Prostate gland (tissue), 2 donors: Measurements from ENCODE around the gene EFNA3. TPM values are rescaled to one million over a fixed set of nuclear protein-coding genes. Genes with fewer than 3 reads are reported as not detected.

Source experiments
- DNase-seq: peaks from one replicate; pipeline ENCODE4 v3.0.0-alpha.2; 2019; ENCODE audit warnings: low spot score
- H3K27ac ChIP-seq, 2 donors: fragments of 200-600 bp; sonication (generic); 2 replicates each; pipeline ENCODE4 v1.5.1; 2017 to 2019
- H3K27me3 ChIP-seq: fragments of 200-600 bp; sonication (generic); replicated peaks from 2 replicates; pipeline ENCODE4 v1.5.1; 2019; ENCODE audit not compliant: insufficient read depth
- H3K36me3 ChIP-seq, 2 donors: fragments of 200-600 bp; sonication (generic); 1 replicate in 1 of 2; 2 replicates in 1 of 2; pipeline versions ENCODE4 v1.5.1 to v1.8.1; 2017 to 2019
- H3K4me1 ChIP-seq: fragments of 200-600 bp; sonication (generic); replicated peaks from 2 replicates; pipeline ENCODE4 v1.5.1; 2019
- H3K4me3 ChIP-seq, 2 donors: fragments of 200-600 bp; sonication (generic); 2 replicates each; pipeline ENCODE4 v1.5.1; 2017 to 2019
- H3K9me3 ChIP-seq: fragments of 200-600 bp; sonication (generic); 2 replicates; pipeline ENCODE4 v1.5.1; 2017
- CTCF ChIP-seq, 4 experiments: fragments of 200-600 bp in 2 of 4; fragments of 450-650 bp in 2 of 4; sonication (generic) in 2 of 4; IDR thresholded peaks; 1 replicate in 3 of 4; 2 replicates in 1 of 4; pipeline ENCODE4 v1.5.1; 2016 to 2019; ENCODE audit warnings: antibody characterized with exemption in 4 of 4, mild to moderate bottlenecking in 2 of 4, moderate library complexity in 2 of 4
- POLR2A ChIP-seq: fragments of 450-650 bp; IDR thresholded peaks from one replicate; pipeline ENCODE4 v1.6.1; 2016; ENCODE audit warnings: antibody characterized with exemption, mild to moderate bottlenecking
- POLR2AphosphoS5 ChIP-seq: sonication (generic); formaldehyde crosslinking; IDR thresholded peaks from one replicate; pipeline ENCODE4 v1.6.1; 2017; ENCODE audit warnings: antibody characterized with exemption
- WGBS: methylation state at CpG from one replicate; pipeline ENCODE4 v1.1.5; 2018; 5-methylcytosine and 5-hydroxymethylcytosine counted together
- intact Hi-C: fragments of 100-400 bp; cut with DNase I; formaldehyde crosslinking; loops from one replicate; pipeline ENCODE4 v1.14.2; 2022
- total RNA-seq, 2 donors: library from RNA; depleted of rRNA; stranded (reverse); fragments of >200 nt; gene quantifications; one replicate each; pipeline ENCODE4 v1.1.0, GENCODE V29; 2016

Gene EFNA3
- total RNA-seq, 2 donors from 2014 or later, result 5.9 to 8.4 TPM

GRCh38 chr1:155123801-155124200, 45.2 kb downstream of the EFNA3 start:
- Histone ChIP-seq H3K27me3 (no peaks in the 10 kb centered on the region), H3K9me3 (no peaks in the 10 kb centered on the region), H3K27ac (peak overlapping the region; percentile 19 to 94), H3K36me3 (no peaks in the 10 kb centered on the region), H3K4me3 (no peak overlapping the region), H3K4me1 (peaks cover 6% of the 10 kb centered on the region)
- DNase-seq, result no peak
- TF ChIP-seq CTCF (IDR thresholded peaks at IDR 0.05) (no peak), POLR2AphosphoS5 (peak; percentile 75), POLR2A (no peak)
- intact Hi-C loops, result no loop called here
- 38% methylated on average over 4 of the region's 4 CpGs for WGBS

DNA sequence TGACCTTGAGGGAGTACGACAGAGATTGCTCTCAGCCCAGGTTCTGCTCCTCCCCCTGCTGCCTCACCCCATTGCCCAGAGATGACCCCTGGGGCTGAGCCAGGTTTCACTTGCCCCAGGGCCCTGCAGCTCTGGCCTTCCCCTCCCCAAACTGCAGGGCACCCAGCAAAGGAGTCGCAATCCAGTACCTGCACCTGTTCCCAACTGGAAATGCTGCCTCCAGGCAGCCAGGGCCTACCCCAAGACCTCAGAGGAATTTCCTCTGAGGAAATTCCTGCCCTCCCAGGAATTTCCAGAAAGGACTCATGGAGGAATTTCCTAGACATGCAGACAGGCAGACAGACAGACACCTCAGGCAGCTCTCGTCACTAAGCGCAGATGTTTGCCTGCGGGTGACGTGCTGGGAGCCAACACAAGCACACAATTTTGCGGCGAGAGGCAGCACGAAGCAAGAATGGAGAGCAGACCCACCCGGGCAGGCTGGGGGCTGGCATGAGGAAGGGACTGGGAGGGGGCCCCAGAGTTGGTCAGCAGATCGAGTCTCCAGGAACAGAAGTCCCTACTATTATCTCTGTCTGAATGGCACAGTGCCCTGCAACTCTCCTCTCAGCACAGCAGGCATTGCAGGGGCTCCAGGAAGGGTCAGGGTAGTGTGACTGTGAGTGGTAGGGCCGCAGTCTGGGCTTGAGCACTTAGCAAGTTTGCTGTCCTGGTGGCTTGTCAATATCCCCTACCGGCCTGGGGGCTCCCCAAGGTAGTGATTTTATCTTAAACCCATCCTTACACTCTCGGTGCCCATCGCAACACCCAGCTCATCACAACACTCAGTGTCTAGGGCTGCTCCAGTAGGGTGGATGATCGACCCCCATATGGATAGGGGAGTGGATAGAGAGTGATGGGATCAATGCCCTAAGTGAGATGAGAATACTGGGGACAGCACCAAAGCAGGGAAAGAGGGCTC, 46.1 kb downstream of the EFNA3 start:
- H3K36me3 ChIP-seq, result no peaks in the 10 kb centered on the region
- no peak for DNase-seq
- no peak overlapping the region for H3K4me3 ChIP-seq
- 82% methylated on average over 16 of the region's 16 CpGs for whole genome bisulfite sequencing
- peaks cover 6% of the 10 kb centered on the region for H3K4me1 ChIP-seq
- TF ChIP-seq CTCF (IDR thresholded peaks at IDR 0.05) (no peak), POLR2AphosphoS5 (no peak), POLR2A (no peak)
- no peaks in the 10 kb centered on the region for H3K27me3 ChIP-seq
- H3K27ac ChIP-seq, result peak overlapping the region; percentile 94 to 98
- no peaks in the 10 kb centered on the region for H3K9me3 ChIP-seq
- intact Hi-C loops, result no loop called here

- Histone ChIP-seq H3K9me3 (no peaks in the 10 kb centered on the region), H3K27me3 (no peaks in the 10 kb centered on the region), H3K27ac (peak overlapping the region; percentile 94 to 98), H3K36me3 (no peaks in the 10 kb centered on the region), H3K4me3 (no peak overlapping the region), H3K4me1 (peaks cover 6% of the 10 kb centered on the region)
- 41% methylated on average over 11 of the region's 11 CpGs for WGBS
- intact Hi-C loops, result no loop called here
- DNase-seq, result peak; percentile 59
- TF ChIP-seq CTCF (IDR thresholded peaks at IDR 0.05), result no peak
- peak; percentile 49 for TF ChIP-seq POLR2A
These were observed 46.9 kb downstream of the EFNA3 start for GRCh38 chr1:155125511-155125945.

DNA sequence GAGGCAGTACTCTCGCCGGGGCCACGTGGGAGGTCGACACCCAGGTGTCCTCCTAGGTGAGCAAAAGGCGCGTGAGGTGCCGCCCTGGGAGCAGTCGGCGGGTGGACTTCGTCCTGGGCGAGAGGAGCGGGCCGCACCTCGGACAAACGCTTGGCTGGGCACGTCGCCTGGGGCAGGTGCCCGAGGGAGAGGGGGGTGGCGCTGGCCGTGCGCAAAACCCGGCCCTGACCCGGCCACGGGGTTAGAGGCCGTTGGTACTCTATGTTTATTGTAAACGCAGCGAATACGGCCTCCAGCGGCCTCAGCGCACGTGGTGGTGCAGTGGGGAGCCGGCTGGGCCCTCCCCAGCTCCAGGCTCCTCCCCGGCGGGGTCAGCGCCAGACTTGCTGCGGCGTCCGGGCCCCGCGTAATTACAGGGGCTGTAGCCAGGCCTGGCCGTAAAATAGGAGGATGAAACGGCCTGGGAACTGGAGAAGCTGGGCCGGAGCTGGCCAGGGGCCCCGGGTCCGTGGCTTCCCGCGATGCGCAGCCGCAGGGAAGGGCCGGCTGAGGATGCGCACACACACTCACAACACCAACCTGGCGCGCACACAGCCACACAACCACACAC, 47.4 kb downstream of the EFNA3 start:
- peak overlapping the region; percentile 94 to 98 for H3K27ac ChIP-seq
- TF ChIP-seq POLR2AphosphoS5 (peak; percentile 63), POLR2A (peak; percentile 40), CTCF (IDR thresholded peaks at IDR 0.05) (no peak)
- H3K4me3 ChIP-seq, result peak overlapping the region; percentile 71 to 80
- no peaks in the 10 kb centered on the region for H3K36me3 ChIP-seq
- no peaks in the 10 kb centered on the region for H3K9me3 ChIP-seq
- WGBS, result 18% methylated on average over 53 of the region's 53 CpGs
- peaks cover 6% of the 10 kb centered on the region for H3K4me1 ChIP-seq
- peak; percentile 75 for DNase-seq
- intact Hi-C loops, result loop anchor here (2.0 kb wide), 1 partner anchor 33 kb away; no protein-coding TSS in a partner anchor
- no peaks in the 10 kb centered on the region for H3K27me3 ChIP-seq
